ENCODE data around the gene ZNF230.

ZNF230 gene

GRCh38 chr19:44050740-44051649 lies 48.2 kb downstream of the ZNF230 start:
- DNase-seq, result no peak

GRCh38 chr19:44051650-44052402 lies 49.1 kb downstream of the ZNF230 start, which contains the start of gene ZNF223:
Gene ZNF223 (plus strand): TSS chr19:44052036. CDS start chr19:44055177, 3,141 bp downstream.
- DNase-seq, result peak; percentile 77

GRCh38 chr19:44055870-44056269 lies 53.1 kb downstream of the ZNF230 start:
- DNase-seq, result no peak

- no peak for DNase-seq
These were observed 56.5 kb downstream of the ZNF230 start for GRCh38 chr19:44059229-44059628.

GRCh38 chr19:44061038-44061437 lies 58.3 kb downstream of the ZNF230 start:
- no peak for DNase-seq

Data from T1000 (cell line).